Stomach smooth muscle (tissue), 2 donors: Measurements from ENCODE around the gene SCO1.

Experiments
- H3K27ac ChIP-seq: one replicate; pipeline ENCODE4 v1.7.0; 2013; ENCODE audit warnings: mild to moderate bottlenecking, low read length, inconsistent platforms
- H3K27me3 ChIP-seq, 2 donors: one replicate each; pipeline ENCODE4 v1.7.0; 2013; ENCODE audit warnings: low read length in 2 of 2; ENCODE audit not compliant: insufficient read depth in 2 of 2, control insufficient read depth in 1 of 2
- H3K36me3 ChIP-seq, 2 donors: one replicate each; pipeline ENCODE4 v1.7.0; 2013; ENCODE audit warnings: low read length in 2 of 2; ENCODE audit not compliant: control insufficient read depth in 2 of 2, insufficient read depth in 2 of 2
- H3K4me1 ChIP-seq: one replicate; pipeline ENCODE4 v1.7.0; 2013; ENCODE audit warnings: low read length; ENCODE audit not compliant: control insufficient read depth, insufficient read depth
- H3K4me3 ChIP-seq, 2 donors: one replicate each; pipeline ENCODE4 v1.7.0; 2013; ENCODE audit warnings: low read length in 2 of 2
- H3K9ac ChIP-seq, 2 donors: one replicate each; pipeline ENCODE4 v1.7.0; 2013; ENCODE audit warnings: low read length in 2 of 2, mild to moderate bottlenecking in 1 of 2
- H3K9me3 ChIP-seq, 2 donors: one replicate each; pipeline ENCODE4 v1.7.0; 2013; ENCODE audit warnings: low read length in 2 of 2; ENCODE audit not compliant: control insufficient read depth in 2 of 2
- donor health status: healthy.
- donor health status: Pancreatic carcinoma.

SCO1 gene

GRCh38 chr17:10652984-10653659 is 44.2 kb downstream of the SCO1 start:
- Histone ChIP-seq H3K9ac (no peak overlapping the region), H3K36me3 (no peaks in the 10 kb centered on the region), H3K9me3 (no peaks in the 10 kb centered on the region), H3K27ac (no peak overlapping the region), H3K27me3 (no peaks in the 10 kb centered on the region), H3K4me3 (no peak overlapping the region), H3K4me1 (no peaks in the 10 kb centered on the region)

- Histone ChIP-seq H3K27me3 (no peaks in the 10 kb centered on the region), H3K4me1 (no peaks in the 10 kb centered on the region), H3K9ac (no peak overlapping the region), H3K4me3 (no peak overlapping the region), H3K27ac (no peak overlapping the region), H3K9me3 (no peaks in the 10 kb centered on the region), H3K36me3 (no peaks in the 10 kb centered on the region)
Measured at GRCh38 chr17:10651927-10652326, 45.4 kb downstream of the SCO1 start.

GRCh38 chr17:10649602-10650001 is 47.7 kb downstream of the SCO1 start:
- H3K27me3 ChIP-seq, result no peaks in the 10 kb centered on the region
- no peak overlapping the region for H3K4me3 ChIP-seq
- no peaks in the 10 kb centered on the region for H3K9me3 ChIP-seq
- H3K27ac ChIP-seq, result no peak overlapping the region
- peaks cover 0 to 2% of the 10 kb centered on the region in 2 donors for H3K36me3 ChIP-seq
- H3K9ac ChIP-seq, result no peak overlapping the region
- H3K4me1 ChIP-seq, result no peaks in the 10 kb centered on the region

GRCh38 chr17:10648956-10649355 is 48.4 kb downstream of the SCO1 start:
- H3K4me3 ChIP-seq, result no peak overlapping the region
- no peak overlapping the region for H3K9ac ChIP-seq
- H3K27me3 ChIP-seq, result no peaks in the 10 kb centered on the region
- no peaks in the 10 kb centered on the region for H3K4me1 ChIP-seq
- H3K36me3 ChIP-seq, result peaks cover 0 to 2% of the 10 kb centered on the region in 2 donors
- H3K27ac ChIP-seq, result no peak overlapping the region
- H3K9me3 ChIP-seq, result no peaks in the 10 kb centered on the region

- H3K4me1 ChIP-seq, result no peaks in the 10 kb centered on the region
- H3K36me3 ChIP-seq, result peaks cover 0 to 2% of the 10 kb centered on the region in 2 donors
- H3K4me3 ChIP-seq, result no peak overlapping the region
- H3K27ac ChIP-seq, result no peak overlapping the region
- no peaks in the 10 kb centered on the region for H3K9me3 ChIP-seq
- H3K27me3 ChIP-seq, result no peaks in the 10 kb centered on the region
- no peak overlapping the region for H3K9ac ChIP-seq
Measured at GRCh38 chr17:10648381-10648780, 49.0 kb downstream of the SCO1 start.

- Histone ChIP-seq H3K9ac (no peak overlapping the region), H3K4me3 (no peak overlapping the region), H3K9me3 (no peaks in the 10 kb centered on the region), H3K27ac (no peak overlapping the region), H3K27me3 (no peaks in the 10 kb centered on the region), H3K4me1 (no peaks in the 10 kb centered on the region), H3K36me3 (peaks cover 2 to 8% of the 10 kb centered on the region in 2 donors)
Measured at GRCh38 chr17:10646392-10646990, 50.8 kb downstream of the SCO1 start.

GRCh38 chr17:10640475-10640874 is 56.9 kb downstream of the SCO1 start:
- Histone ChIP-seq H3K9ac (no peak overlapping the region), H3K4me3 (no peak overlapping the region), H3K36me3 (peaks cover 14 to 33% of the 10 kb centered on the region in 2 donors), H3K27ac (no peak overlapping the region), H3K4me1 (no peaks in the 10 kb centered on the region), H3K27me3 (no peaks in the 10 kb centered on the region), H3K9me3 (no peaks in the 10 kb centered on the region)

- H3K36me3 ChIP-seq, result peaks cover 14 to 35% of the 10 kb centered on the region in 2 donors
- no peak overlapping the region for H3K4me3 ChIP-seq
- no peak overlapping the region for H3K27ac ChIP-seq
- H3K9ac ChIP-seq, result no peak overlapping the region
- no peaks in the 10 kb centered on the region for H3K4me1 ChIP-seq
- H3K9me3 ChIP-seq, result no peaks in the 10 kb centered on the region
- H3K27me3 ChIP-seq, result no peaks in the 10 kb centered on the region
Measured at GRCh38 chr17:10638151-10638550, 59.2 kb downstream of the SCO1 start.

GRCh38 chr17:10635290-10635689 is 62.0 kb downstream of the SCO1 start:
- no peaks in the 10 kb centered on the region for H3K27me3 ChIP-seq
- H3K4me1 ChIP-seq, result no peaks in the 10 kb centered on the region
- no peak overlapping the region for H3K4me3 ChIP-seq
- H3K9ac ChIP-seq, result no peak overlapping the region
- peaks cover 13 to 21% of the 10 kb centered on the region in 2 donors for H3K36me3 ChIP-seq
- no peaks in the 10 kb centered on the region for H3K9me3 ChIP-seq
- H3K27ac ChIP-seq, result no peak overlapping the region

GRCh38 chr17:10633738-10634379 is 63.5 kb downstream of the SCO1 start:
- Histone ChIP-seq H3K36me3 (peaks cover 6 to 18% of the 10 kb centered on the region in 2 donors), H3K27ac (no peak overlapping the region), H3K9ac (no peak overlapping the region), H3K27me3 (no peaks in the 10 kb centered on the region), H3K4me1 (no peaks in the 10 kb centered on the region), H3K9me3 (no peaks in the 10 kb centered on the region), H3K4me3 (no peak overlapping the region)

- H3K4me1 ChIP-seq, result no peaks in the 10 kb centered on the region
- H3K36me3 ChIP-seq, result peaks cover 4 to 11% of the 10 kb centered on the region in 2 donors
- no peaks in the 10 kb centered on the region for H3K27me3 ChIP-seq
- H3K27ac ChIP-seq, result no peak overlapping the region
- H3K9me3 ChIP-seq, result no peaks in the 10 kb centered on the region
- H3K4me3 ChIP-seq, result no peak overlapping the region
- no peak overlapping the region for H3K9ac ChIP-seq
Measured at GRCh38 chr17:10631701-10632100, 65.6 kb downstream of the SCO1 start.
